Small intestine (tissue), 7 donors: ENCODE data around the gene MAN2B2. TPM values are rescaled to one million over a fixed set of nuclear protein-coding genes. Genes with fewer than 3 reads are reported as not detected.
"Not testable (repeated sequence)": the region's sequence is repeated elsewhere in the genome, so short reads cannot be mapped to it uniquely, and the experiment has no call there.

ENCODE experiments used
- DNase-seq, 2 donors: peaks; one replicate each; pipeline versions ENCODE4 v3.0.0 to v3.0.0-alpha.2; 2013
- FAIRE-seq: peaks from 2 replicates; lab custom pipeline; 2012; peaks lifted over from hg19 to GRCh38; lab: Jason Lieb, UNC
- H3K27ac ChIP-seq, 3 donors: one replicate each; pipeline ENCODE4 v1.5.1; 2013; ENCODE audit warnings: low read length in 2 of 3, mild to moderate bottlenecking in 2 of 3, control low read depth in 1 of 3, inconsistent platforms in 1 of 3, low read depth in 1 of 3, moderate library complexity in 1 of 3
- H3K27me3 ChIP-seq, 3 donors: one replicate each; pipeline ENCODE4 v1.6.1; 2013; ENCODE audit warnings: low read length in 3 of 3, inconsistent platforms in 1 of 3; ENCODE audit not compliant: control insufficient read depth in 3 of 3, insufficient read depth in 3 of 3
- H3K36me3 ChIP-seq, 3 donors: one replicate each; pipeline ENCODE4 v1.6.1; 2013; ENCODE audit warnings: low read length in 3 of 3, inconsistent platforms in 1 of 3, low read depth in 1 of 3, mild to moderate bottlenecking in 1 of 3, moderate library complexity in 1 of 3; ENCODE audit not compliant: control insufficient read depth in 3 of 3, insufficient read depth in 2 of 3
- H3K4me1 ChIP-seq, 3 donors: one replicate each; pipeline ENCODE4 v1.6.1; 2013; ENCODE audit warnings: low read length in 2 of 3, inconsistent platforms in 1 of 3, low read depth in 1 of 3, mild to moderate bottlenecking in 1 of 3, moderate library complexity in 1 of 3; ENCODE audit not compliant: control insufficient read depth in 3 of 3, insufficient read depth in 2 of 3
- H3K4me3 ChIP-seq, 3 donors: one replicate each; pipeline ENCODE4 v1.5.1; 2013; ENCODE audit warnings: low read length in 3 of 3, control low read depth in 1 of 3, inconsistent platforms in 1 of 3, low read depth in 1 of 3, mild to moderate bottlenecking in 1 of 3, moderate library complexity in 1 of 3
- H3K9me3 ChIP-seq, 2 donors: one replicate each; pipeline ENCODE4 v1.6.1; 2013; ENCODE audit warnings: low read depth in 1 of 2, low read length in 1 of 2; ENCODE audit not compliant: control insufficient read depth in 2 of 2, insufficient read depth in 1 of 2
- WGBS, 3 donors: extraction: QIAGEN DNeasy Blood & Tissue Kit; methylation state at CpG; one replicate each; pipeline ENCODE4 v1.1.7; 2013; 5-methylcytosine and 5-hydroxymethylcytosine counted together
- polyA plus RNA-seq, 4 donors: library from polyadenylated mRNA; stranded (reverse) in 3 of 4; unstranded in 1 of 4; fragments of 200-250 nt in 3 of 4; fragments of 120-200 nt in 1 of 4; gene quantifications; one replicate each; pipeline versions ENCODE4 v1.2.1 to v1.2.3, GENCODE V29; 2013
- donor health status: healthy with polysubstance abuse.
- donor health status: control.
- donor health status: control.
- donor health status: Bipolar disorder and iron deficiency.
- donor health status: healthy.

MAN2B2 gene
- polyA plus RNA-seq, 4 donors = 4.1 to 22.4 (median 8.8) TPM

- FAIRE-seq = no peak
These were observed 70.0 kb downstream of the MAN2B2 start for GRCh38 chr4:6644792-6645530.

GRCh38 chr4:6647169-6647568 lies 72.2 kb downstream of the MAN2B2 start:
- H3K27me3 ChIP-seq = no peaks in the 10 kb centered on the region
- 77 to 84% (median 84%) methylated on average over 5 of the region's 5 CpGs for WGBS, 3 donors
- peaks cover under 1 to 9% (median 8%) of the 10 kb centered on the region in 3 donors for H3K36me3 ChIP-seq
- peaks cover 2 to 9% (median 6%) of the 10 kb centered on the region in 3 donors for H3K4me1 ChIP-seq
- no peaks in the 10 kb centered on the region for H3K9me3 ChIP-seq
- no peak for FAIRE-seq
- DNase-seq = no peak
- H3K4me3 ChIP-seq = no peak overlapping the region
- H3K27ac ChIP-seq = no peak overlapping the region

More at GRCh38 chr4:6644792-6645530, 70.0 kb downstream of the MAN2B2 start:
- 70 to 74% (median 71%) methylated on average over 5 of the region's 5 CpGs for WGBS, 3 donors
- no peak overlapping the region for H3K4me3 ChIP-seq
- no peak overlapping the region for H3K27ac ChIP-seq
- DNase-seq = no peak
- H3K9me3 ChIP-seq = no peaks in the 10 kb centered on the region
- H3K36me3 ChIP-seq = peaks cover 4 to 11% (median 8%) of the 10 kb centered on the region in 3 donors
- no peaks in the 10 kb centered on the region for H3K27me3 ChIP-seq
- peaks cover 5 to 10% (median 9%) of the 10 kb centered on the region in 3 donors for H3K4me1 ChIP-seq

- H3K36me3 ChIP-seq = peaks cover 0 to 8% (median 7%) of the 10 kb centered on the region in 3 donors
- H3K27ac ChIP-seq = no peak overlapping the region
- H3K27me3 ChIP-seq = no peaks in the 10 kb centered on the region
- FAIRE-seq (no peak), DNase-seq (no peak)
- no peaks in the 10 kb centered on the region for H3K9me3 ChIP-seq
- 57 to 70% (median 66%) methylated on average over 6 of the region's 6 CpGs for WGBS, 3 donors
- H3K4me3 ChIP-seq = no peak overlapping the region
- H3K4me1 ChIP-seq = peaks cover 2 to 4% (median 2%) of the 10 kb centered on the region in 3 donors
These were observed 72.7 kb downstream of the MAN2B2 start for GRCh38 chr4:6647582-6648230.

GRCh38 chr4:6649216-6649615 lies 74.2 kb downstream of the MAN2B2 start:
- no peak for DNase-seq
- Histone ChIP-seq H3K4me3 (no peak overlapping the region), H3K9me3 (no peaks in the 10 kb centered on the region), H3K27ac (no peak overlapping the region), H3K27me3 (no peaks in the 10 kb centered on the region), H3K36me3 (no peaks in the 10 kb centered on the region), H3K4me1 (no peaks in the 10 kb centered on the region)
- no peak for FAIRE-seq
- WGBS, 3 donors = 91 to 95% (median 92%) methylated on average over 8 of the region's 8 CpGs

GRCh38 chr4:6654211-6654610 lies 79.2 kb downstream of the MAN2B2 start:
- WGBS, 3 donors = 65 to 91% (median 67%) methylated on average over 2 to 3 of the region's 3 CpGs
- not testable (repeated sequence) for H3K27ac ChIP-seq, H3K4me3 ChIP-seq, DNase-seq, H3K9me3 ChIP-seq, H3K36me3 ChIP-seq, FAIRE-seq, H3K4me1 ChIP-seq
- H3K27me3 ChIP-seq = peaks cover 0 to 17% (median 3%) of the 10 kb centered on the region in 3 donors

GRCh38 chr4:6655291-6655690 lies 80.3 kb downstream of the MAN2B2 start:
- H3K9me3 ChIP-seq, H3K36me3 ChIP-seq, DNase-seq, H3K4me3 ChIP-seq, H3K27ac ChIP-seq, FAIRE-seq, H3K4me1 ChIP-seq: not testable (repeated sequence)
- peaks cover 0 to 25% (median 3%) of the 10 kb centered on the region in 3 donors for H3K27me3 ChIP-seq
- WGBS, 3 donors = 67 to 73% (median 71%) methylated on average over 2 of the region's 2 CpGs

- Histone ChIP-seq H3K36me3 (no peaks in the 10 kb centered on the region), H3K4me1 (no peaks in the 10 kb centered on the region), H3K27me3 (peaks cover 0 to 25% (median 3%) of the 10 kb centered on the region in 3 donors), H3K27ac (no peak overlapping the region), H3K9me3 (no peaks in the 10 kb centered on the region), H3K4me3 (no peak overlapping the region)
- DNase-seq = no peak
- no peak for FAIRE-seq
- 88 to 91% (median 90%) methylated on average over 4 to 5 of the region's 5 CpGs for WGBS, 3 donors
These were observed 80.9 kb downstream of the MAN2B2 start for GRCh38 chr4:6655924-6656323.

GRCh38 chr4:6657242-6658208 lies 82.5 kb downstream of the MAN2B2 start:
- Histone ChIP-seq H3K9me3 (no peaks in the 10 kb centered on the region), H3K27ac (no peak overlapping the region), H3K4me1 (no peaks in the 10 kb centered on the region), H3K36me3 (no peaks in the 10 kb centered on the region), H3K27me3 (peaks cover 0 to 29% (median 3%) of the 10 kb centered on the region in 3 donors), H3K4me3 (no peak overlapping the region)
- whole genome bisulfite sequencing, 3 donors = 76 to 85% (median 80%) methylated on average over 65 of the region's 65 CpGs
- no peak for FAIRE-seq
- DNase-seq = no peak
